GM12874 (cell line): ENCODE measurements around the gene DPH1.

Experiments
- CTCF ChIP-seq: IDR thresholded peaks from 2 replicates; pipeline ENCODE4 v1.5.1; 2011; ENCODE audit warnings: low read depth, mild to moderate bottlenecking, control low read depth, low read length, moderate library complexity; ENCODE audit not compliant: insufficient read depth

The DPH1 gene

GRCh38 chr17:2060681-2061440 is 30.9 kb downstream of the DPH1 start:
- TF ChIP-seq CTCF: no peak

DNA sequence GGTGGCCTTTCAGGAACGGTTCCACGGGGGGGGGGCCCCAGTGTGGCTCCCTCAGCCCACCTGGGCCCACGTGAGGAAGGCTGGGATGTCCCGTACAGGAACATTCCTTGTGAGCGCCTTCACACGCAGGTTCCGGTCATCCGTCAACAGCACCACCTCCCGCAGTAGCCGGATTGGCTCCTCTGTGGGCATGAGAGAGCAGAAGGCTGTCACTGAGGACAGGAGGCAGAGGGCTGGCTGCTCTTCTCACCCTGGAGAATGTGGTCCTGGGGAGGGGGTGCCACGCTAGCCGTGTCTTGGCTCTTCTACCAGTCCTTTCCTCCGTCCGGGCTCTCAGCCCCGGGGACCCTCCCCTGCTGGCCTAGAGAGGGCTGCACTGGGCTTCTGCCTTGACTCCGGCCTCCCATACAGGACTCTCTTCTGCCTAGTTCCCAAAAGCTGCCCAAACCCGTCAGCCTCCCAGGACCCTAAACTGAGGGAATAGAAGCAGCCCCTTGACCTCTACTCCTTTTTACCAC is 31.5 kb downstream of the DPH1 start:
- no peak for TF ChIP-seq CTCF

GRCh38 chr17:2062571-2063183 is 32.7 kb downstream of the DPH1 start:
- TF ChIP-seq CTCF: no peak

DNA sequence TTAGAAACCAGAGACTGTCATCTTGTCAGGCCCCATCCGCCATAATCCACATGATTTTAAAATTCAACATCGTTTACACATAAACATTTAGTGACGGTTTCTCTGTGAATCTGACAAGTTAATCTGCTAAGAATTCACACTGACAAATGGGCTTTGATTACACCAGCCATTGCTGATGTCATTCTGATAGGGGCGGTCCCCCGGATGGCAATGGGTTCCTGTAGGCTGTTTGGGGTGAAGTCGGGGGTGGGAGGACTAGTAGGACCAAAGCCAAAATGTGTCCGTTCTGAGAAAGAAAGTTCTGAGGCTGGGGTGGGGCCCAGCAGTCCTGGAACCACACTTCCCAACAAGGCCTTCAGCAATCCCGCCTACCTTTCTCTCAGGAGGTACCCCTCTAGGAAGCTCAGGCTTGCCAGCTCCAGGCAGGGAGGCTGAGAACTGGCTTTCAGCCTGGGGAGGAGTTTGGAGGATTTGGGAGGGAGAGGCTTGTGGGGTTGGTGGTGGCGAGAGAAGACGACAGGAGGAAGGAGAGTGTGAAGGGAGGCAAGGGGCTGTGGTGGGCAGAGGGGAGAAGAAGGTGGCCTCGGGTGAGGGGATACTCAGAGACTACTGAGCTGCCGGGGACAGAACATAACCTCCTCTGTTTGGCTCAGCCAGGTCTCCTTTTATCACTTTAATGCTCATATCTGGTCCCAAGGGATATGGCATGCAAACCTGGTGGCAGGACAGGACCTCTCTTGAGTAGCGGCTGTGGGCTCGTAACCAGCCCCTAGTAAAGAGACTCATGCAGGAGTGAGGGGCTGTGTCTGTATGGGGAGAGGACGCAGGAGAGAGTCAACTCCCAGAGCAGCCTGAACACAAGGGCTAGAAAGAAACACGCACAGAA is 33.6 kb downstream of the DPH1 start:
- no peak for TF ChIP-seq CTCF

- no peak for TF ChIP-seq CTCF
These were observed 34.2 kb downstream of the DPH1 start for GRCh38 chr17:2064147-2064489.

- no peak for TF ChIP-seq CTCF
These were observed 34.6 kb downstream of the DPH1 start for GRCh38 chr17:2064520-2064971.
